Sigmoid colon (tissue), 4 donors: ENCODE data around the gene MYO18A.

Experiments used
- EP300 ChIP-seq, 4 donors: sonication (generic); formaldehyde crosslinking; IDR thresholded peaks; one replicate each; pipeline ENCODE4 v1.6.1; 2017; ENCODE audit warnings: antibody characterized with exemption in 4 of 4
- POLR2A ChIP-seq, 2 donors: fragments of 450-650 bp; IDR thresholded peaks; one replicate each; pipeline ENCODE4 v1.6.1; 2016; ENCODE audit warnings: antibody characterized with exemption in 2 of 2, mild to moderate bottlenecking in 2 of 2, moderate library complexity in 2 of 2
- POLR2AphosphoS5 ChIP-seq, 4 donors: sonication (generic); formaldehyde crosslinking; IDR thresholded peaks; one replicate each; pipeline ENCODE4 v1.6.1; 2017; ENCODE audit warnings: antibody characterized with exemption in 4 of 4
- TF ChIP-seq, protein P1 (sequence below), 4 experiments: fragments of 450-650 bp in 3 of 4; fragments of 200-600 bp in 1 of 4; IDR thresholded peaks; one replicate each; pipeline ENCODE4 v1.5.1; 2016 to 2019; ENCODE audit warnings: antibody characterized with exemption in 4 of 4, mild to moderate bottlenecking in 3 of 4, moderate library complexity in 2 of 4

- TF ChIP-seq, protein P1, sequence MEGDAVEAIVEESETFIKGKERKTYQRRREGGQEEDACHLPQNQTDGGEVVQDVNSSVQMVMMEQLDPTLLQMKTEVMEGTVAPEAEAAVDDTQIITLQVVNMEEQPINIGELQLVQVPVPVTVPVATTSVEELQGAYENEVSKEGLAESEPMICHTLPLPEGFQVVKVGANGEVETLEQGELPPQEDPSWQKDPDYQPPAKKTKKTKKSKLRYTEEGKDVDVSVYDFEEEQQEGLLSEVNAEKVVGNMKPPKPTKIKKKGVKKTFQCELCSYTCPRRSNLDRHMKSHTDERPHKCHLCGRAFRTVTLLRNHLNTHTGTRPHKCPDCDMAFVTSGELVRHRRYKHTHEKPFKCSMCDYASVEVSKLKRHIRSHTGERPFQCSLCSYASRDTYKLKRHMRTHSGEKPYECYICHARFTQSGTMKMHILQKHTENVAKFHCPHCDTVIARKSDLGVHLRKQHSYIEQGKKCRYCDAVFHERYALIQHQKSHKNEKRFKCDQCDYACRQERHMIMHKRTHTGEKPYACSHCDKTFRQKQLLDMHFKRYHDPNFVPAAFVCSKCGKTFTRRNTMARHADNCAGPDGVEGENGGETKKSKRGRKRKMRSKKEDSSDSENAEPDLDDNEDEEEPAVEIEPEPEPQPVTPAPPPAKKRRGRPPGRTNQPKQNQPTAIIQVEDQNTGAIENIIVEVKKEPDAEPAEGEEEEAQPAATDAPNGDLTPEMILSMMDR (IDR thresholded peaks at IDR 0.05) = no peak
- TF ChIP-seq POLR2A (IDR thresholded peaks at IDR 0.05) = no peak
- no peak for TF ChIP-seq EP300 (IDR thresholded peaks at IDR 0.05)
- TF ChIP-seq POLR2AphosphoS5 (IDR thresholded peaks at IDR 0.05) = no peak
These were observed 109.4 kb downstream of the MYO18A start for GRCh38 chr17:29070781-29071180.
